HepG2 (cell line): ENCODE results near the gene CFTR. TPM values are rescaled to one million over a fixed set of nuclear protein-coding genes. Genes with fewer than 3 reads are reported as not detected.

Experiments
- ATAC-seq: fragments of 200-7000 bp; cut with Tn5 transposase; 3 replicates; pipeline ENCODE4 v1.9.1; 2020; ENCODE audit warnings: mild to moderate bottlenecking, moderate library complexity
- BruUV-seq: library from RNA; stranded (reverse); fragments of 400-500 nt; replicated peaks from 2 replicates; lab custom pipeline; 2021; lab: Mats Ljungman, UMichigan
- CTCF ChIA-PET: fragments of 300-600 bp; formaldehyde crosslinking; extraction: SDS; loops from one replicate; lab custom pipeline; 2021; ENCODE audit warnings: low total read pairs, inconsistent platforms, low intra/inter-chr PET ratio; lab: Yijun Ruan, JAX
- POLR2A ChIA-PET: fragments of 350-600 bp; sonication (Branson Sonifier 250); formaldehyde crosslinking; loops from one replicate; lab custom pipeline; 2020; ENCODE audit warnings: antibody characterized with exemption, inconsistent platforms; lab: Yijun Ruan, JAX
- DNase-seq: peaks from one replicate; pipeline ENCODE4 v3.0.0-alpha.2; 2015; ENCODE audit warnings: low spot score
- FAIRE-seq: peaks from 3 replicates; lab custom pipeline; 2011; peaks lifted over from hg19 to GRCh38; lab: Jason Lieb, UNC
- H2AFZ ChIP-seq: one replicate; pipeline ENCODE4 v1.6.1; 2011; ENCODE audit warnings: low read length, inconsistent platforms
- H3K27ac ChIP-seq: fragments of 300-600 bp; 3 replicates; pipeline ENCODE4 v1.8.0; 2011; ENCODE audit warnings: mixed run types, mild to moderate bottlenecking, mixed read lengths, low read length, inconsistent platforms; ENCODE audit not compliant: insufficient read depth; ENCODE audit errors: extremely low read length
- H3K27me3 ChIP-seq, 2 experiments: fragments of 200-600 bp in 1 of 2; 2 replicates in 1 of 2; 3 replicates in 1 of 2; pipeline versions ENCODE4 v1.6.0 to v1.8.0; 2011; ENCODE audit warnings: low read length in 2 of 2, mild to moderate bottlenecking in 2 of 2, moderate library complexity in 2 of 2, inconsistent platforms in 1 of 2; ENCODE audit not compliant: insufficient read depth in 2 of 2, control insufficient read depth in 1 of 2
- H3K36me3 ChIP-seq, 2 experiments: fragments of 200-600 bp in 1 of 2; replicated peaks in 1 of 2; 2 replicates in 1 of 2; 3 replicates in 1 of 2; pipeline versions ENCODE4 v1.5.1 to v1.8.0; 2011; ENCODE audit warnings: low read length in 2 of 2, inconsistent platforms in 1 of 2; ENCODE audit not compliant: insufficient read depth in 2 of 2, control insufficient read depth in 1 of 2
- H3K4me1 ChIP-seq: 2 replicates; pipeline ENCODE4 v1.5.1; 2012; ENCODE audit warnings: low read length, inconsistent platforms; ENCODE audit not compliant: insufficient read depth
- H3K4me2 ChIP-seq: 2 replicates; pipeline ENCODE4 v1.6.0; 2011; ENCODE audit warnings: low read depth, low read length, inconsistent platforms
- H3K4me3 ChIP-seq, 3 experiments: fragments of 200-600 bp in 1 of 3; sonication (generic), shearing (Covaris generic) in 1 of 3; replicated peaks in 1 of 3; 2 replicates each; pipeline ENCODE4 v1.5.1; 2011 to 2016; ENCODE audit warnings: low read length in 3 of 3, inconsistent platforms in 2 of 3, low read depth in 2 of 3, mild to moderate bottlenecking in 2 of 3, control low read depth in 1 of 3, mixed read lengths in 1 of 3; ENCODE audit not compliant: insufficient read depth in 1 of 3
- H3K79me2 ChIP-seq: one replicate; pipeline ENCODE4 v1.6.1; 2011; ENCODE audit warnings: low read length, inconsistent platforms; ENCODE audit not compliant: insufficient read depth
- H3K9ac ChIP-seq: 2 replicates; pipeline ENCODE4 v1.6.0; 2011; ENCODE audit warnings: mild to moderate bottlenecking, low read depth, low read length, inconsistent platforms; ENCODE audit not compliant: insufficient read depth
- H3K9me3 ChIP-seq: 2 replicates; pipeline ENCODE4 v1.5.1; 2012; ENCODE audit warnings: mild to moderate bottlenecking, low read length
- H4K20me1 ChIP-seq: 2 replicates; pipeline ENCODE4 v1.6.0; 2011; ENCODE audit warnings: inconsistent platforms, mild to moderate bottlenecking, low read length, moderate library complexity; ENCODE audit not compliant: insufficient read depth
- CBX1 ChIP-seq: IDR thresholded peaks from one replicate; pipeline ENCODE4 v1.6.1; 2016; ENCODE audit warnings: antibody characterized with exemption, low read depth
- CHD4 ChIP-seq: fragments of 200-600 bp; sonication (generic); IDR thresholded peaks from 2 replicates; pipeline ENCODE4 v1.7.0; 2017; ENCODE audit warnings: mild to moderate bottlenecking, low read length, borderline replicate concordance
- CREB1 ChIP-seq, 2 experiments: fragments of 450-650 bp in 1 of 2; IDR thresholded peaks; 2 replicates each; pipeline ENCODE4 v1.6.1; 2016 to 2017; ENCODE audit warnings: control low read depth in 1 of 2, mild to moderate bottlenecking in 1 of 2, missing compliant biosample characterization in 1 of 2, missing genetic modification characterization in 1 of 2
- HNF4A ChIP-seq: sonication (generic); formaldehyde crosslinking; IDR thresholded peaks from 2 replicates; pipeline ENCODE4 v1.4.0; 2020; ENCODE audit warnings: missing genetic modification reagents
- HNF4G ChIP-seq, 2 experiments: sonication (generic) in 1 of 2; formaldehyde crosslinking in 1 of 2; IDR thresholded peaks; 2 replicates each; pipeline versions ENCODE4 v1.4.0 to v1.6.1; 2011 to 2020; ENCODE audit warnings: borderline replicate concordance in 2 of 2, low read depth in 2 of 2, mild to moderate bottlenecking in 2 of 2, low read length in 1 of 2, missing genetic modification reagents in 1 of 2, moderate library complexity in 1 of 2
- IKZF5 ChIP-seq: IDR thresholded peaks from 2 replicates; pipeline ENCODE4 v1.6.1; 2018; ENCODE audit warnings: missing genetic modification reagents, mild to moderate bottlenecking, missing compliant biosample characterization
- ONECUT2 ChIP-seq: sonication (generic); formaldehyde crosslinking; IDR thresholded peaks from 2 replicates; pipeline ENCODE4 v1.4.0; 2020; ENCODE audit warnings: missing genetic modification reagents
- XBP1 ChIP-seq: sonication (generic); formaldehyde crosslinking; IDR thresholded peaks from 2 replicates; pipeline ENCODE4 v1.5.0; 2020; ENCODE audit warnings: missing genetic modification reagents
- ZBTB21 ChIP-seq: sonication (generic); formaldehyde crosslinking; IDR thresholded peaks from 2 replicates; pipeline ENCODE4 v1.4.0; 2020; ENCODE audit warnings: missing genetic modification reagents
- ZFP36L2 ChIP-seq: sonication (generic); formaldehyde crosslinking; IDR thresholded peaks from 2 replicates; pipeline ENCODE4 v1.4.0; 2020; ENCODE audit warnings: missing genetic modification reagents
- ZNF260 ChIP-seq: sonication (generic); formaldehyde crosslinking; IDR thresholded peaks from 2 replicates; pipeline ENCODE4 v1.4.0; 2020; ENCODE audit warnings: missing genetic modification reagents, low read depth, mild to moderate bottlenecking, borderline replicate concordance
- ZNF367 ChIP-seq: sonication (generic); formaldehyde crosslinking; IDR thresholded peaks from 2 replicates; pipeline ENCODE4 v1.4.0; 2020; ENCODE audit warnings: missing genetic modification reagents, borderline replicate concordance
- WGBS: methylation state at CpG from one replicate; pipeline ENCODE4 v1.1.6; 2017; ENCODE audit warnings: low lambda C conversion rate; 5-methylcytosine and 5-hydroxymethylcytosine counted together
- in situ Hi-C: cut with HindIII; loops from 2 replicates; pipeline ENCODE4 v1.10.0; 2017; ENCODE audit warnings: low pct_unique_long_range_greater_than_20kb; ENCODE audit not compliant: extremely low pct_ligation_motif_present
- intact Hi-C: fragments of 100-400 bp; cut with micrococcal nuclease; formaldehyde crosslinking; loops from one replicate; pipeline ENCODE4 v1.10.0; 2022; ENCODE audit not compliant: unreplicated experiment
- polyA plus RNA-seq, 8 experiments: library from polyadenylated mRNA; depleted of rRNA in 3 of 8; stranded (reverse) in 7 of 8; unstranded in 1 of 8; fragments of >200 nt; fragmentation: Illumina TruSeq in 4 of 8; extraction: Trizol in 4 of 8; gene quantifications; 2 replicates each; pipeline versions ENCODE4 v1.2.1 to v1.2.3, GENCODE V29; 2011 to 2016; ENCODE audit warnings: low read depth in 4 of 8, missing spikeins in 1 of 8, mixed read lengths in 1 of 8; ENCODE audit not compliant: insufficient read depth in 1 of 8
- total RNA-seq, 5 experiments: library from RNA; depleted of rRNA; stranded (reverse); fragments of >200 nt; fragmentation: Illumina TruSeq; extraction: Trizol; gene quantifications; 2 replicates each; pipeline ENCODE4 v1.2.3, GENCODE V29; 2016; ENCODE audit warnings: low read depth in 1 of 5
- TF ChIP-seq, protein P1 (sequence below), 2 experiments: sonication (generic) in 1 of 2; formaldehyde crosslinking in 1 of 2; IDR thresholded peaks; 2 replicates each; pipeline versions ENCODE4 v1.4.0 to v1.6.1; 2016 to 2020; ENCODE audit warnings: borderline replicate concordance in 1 of 2, low read depth in 1 of 2, mild to moderate bottlenecking in 1 of 2, missing genetic modification reagents in 1 of 2
- TF ChIP-seq, protein P2 (sequence below): sonication (generic); formaldehyde crosslinking; IDR thresholded peaks from 2 replicates; pipeline ENCODE4 v1.8.1; 2022; ENCODE audit warnings: mild to moderate bottlenecking, missing genetic modification reagents
- TF ChIP-seq, protein P3 (sequence below), 2 experiments: sonication (generic) in 1 of 2; formaldehyde crosslinking in 1 of 2; IDR thresholded peaks; 2 replicates each; pipeline versions ENCODE4 v1.4.0 to v1.6.1; 2018 to 2020; ENCODE audit warnings: missing genetic modification reagents in 2 of 2, borderline replicate concordance in 1 of 2, low read depth in 1 of 2, mild to moderate bottlenecking in 1 of 2, missing biosample characterization in 1 of 2

Gene CFTR
- total and polyA plus RNA-seq, 2 of the 13 experiments (the other 11 are each of a cell fraction or from before 2014, with no cell fraction given) = not detected

DNA sequence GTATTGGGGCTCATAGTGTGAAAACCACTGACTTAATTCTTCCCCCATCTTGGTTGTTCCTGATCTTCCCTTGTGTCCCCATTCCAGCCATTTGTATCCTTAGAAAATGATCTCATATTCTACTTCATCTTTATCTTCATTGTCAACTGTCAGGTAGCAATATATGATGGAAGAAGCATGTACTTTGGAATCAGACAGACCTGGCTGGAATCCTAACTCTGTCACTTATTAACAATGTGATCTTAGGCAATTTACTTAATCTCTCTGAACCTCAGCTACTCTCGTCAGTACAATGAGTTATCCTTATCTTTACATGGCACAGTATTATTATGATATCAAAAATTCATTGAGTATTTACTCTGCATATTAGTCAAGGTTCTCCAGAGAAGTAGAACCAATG, 10.1 kb downstream of the CFTR start:
- BruUV-seq = no TSS peak
- Histone ChIP-seq H3K4me2 (0 out of 2 replicates have a peak overlapping the region, but pooled peaks have one; percentile 23), H3K79me2 (no peaks in the 10 kb centered on the region), H3K9ac (no peak overlapping the region), H3K4me3 (no peak overlapping the region), H3K9me3 (no peaks in the 10 kb centered on the region), H2AFZ (no peak overlapping the region), H3K27ac (no peak overlapping the region), H4K20me1 (no peaks in the 10 kb centered on the region), H3K27me3 (no peaks in the 10 kb centered on the region), H3K4me1 (peaks cover 13% of the 10 kb centered on the region), H3K36me3 (no peaks in the 10 kb centered on the region)
- in situ Hi-C loops = no loop called here
- FAIRE-seq (no peak), ATAC-seq (peak; percentile 95), DNase-seq (peak; percentile 52)
- CTCF ChIA-PET = no interaction called here
- POLR2A ChIA-PET = no interaction called here
- WGBS = 0% methylated on average over 1 of the region's 1 CpG
- intact Hi-C loops = loop anchor here (10.0 kb wide), 1 partner anchor 165 kb away; no protein-coding TSS in a partner anchor
- TF ChIP-seq, protein P1, sequence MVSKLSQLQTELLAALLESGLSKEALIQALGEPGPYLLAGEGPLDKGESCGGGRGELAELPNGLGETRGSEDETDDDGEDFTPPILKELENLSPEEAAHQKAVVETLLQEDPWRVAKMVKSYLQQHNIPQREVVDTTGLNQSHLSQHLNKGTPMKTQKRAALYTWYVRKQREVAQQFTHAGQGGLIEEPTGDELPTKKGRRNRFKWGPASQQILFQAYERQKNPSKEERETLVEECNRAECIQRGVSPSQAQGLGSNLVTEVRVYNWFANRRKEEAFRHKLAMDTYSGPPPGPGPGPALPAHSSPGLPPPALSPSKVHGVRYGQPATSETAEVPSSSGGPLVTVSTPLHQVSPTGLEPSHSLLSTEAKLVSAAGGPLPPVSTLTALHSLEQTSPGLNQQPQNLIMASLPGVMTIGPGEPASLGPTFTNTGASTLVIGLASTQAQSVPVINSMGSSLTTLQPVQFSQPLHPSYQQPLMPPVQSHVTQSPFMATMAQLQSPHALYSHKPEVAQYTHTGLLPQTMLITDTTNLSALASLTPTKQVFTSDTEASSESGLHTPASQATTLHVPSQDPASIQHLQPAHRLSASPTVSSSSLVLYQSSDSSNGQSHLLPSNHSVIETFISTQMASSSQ (IDR thresholded peaks at IDR 0.05; ENCODE audit: low read depth) = 0 out of 2 replicates have a peak, but pooled peaks have one; percentile 42
- TF ChIP-seq, protein P1 (CRISPR knock-in tag; IDR thresholded peaks at IDR 0.05; ENCODE audit: borderline replicate concordance) = peak; percentile 16; the same call in 1 of the 2 replicates
- no peak for TF ChIP-seq HNF4G (IDR thresholded peaks at IDR 0.05; ENCODE audit: borderline replicate concordance, low read depth, low read length)
- no peak for TF ChIP-seq HNF4G (CRISPR knock-in tag; IDR thresholded peaks at IDR 0.05; ENCODE audit: borderline replicate concordance, low read depth)
- no peak for TF ChIP-seq CBX1
- no peak for TF ChIP-seq ONECUT2 (CRISPR knock-in tag)
- no peak for TF ChIP-seq XBP1 (CRISPR knock-in tag)
- TF ChIP-seq CHD4 = no peak
- TF ChIP-seq, protein P2, sequence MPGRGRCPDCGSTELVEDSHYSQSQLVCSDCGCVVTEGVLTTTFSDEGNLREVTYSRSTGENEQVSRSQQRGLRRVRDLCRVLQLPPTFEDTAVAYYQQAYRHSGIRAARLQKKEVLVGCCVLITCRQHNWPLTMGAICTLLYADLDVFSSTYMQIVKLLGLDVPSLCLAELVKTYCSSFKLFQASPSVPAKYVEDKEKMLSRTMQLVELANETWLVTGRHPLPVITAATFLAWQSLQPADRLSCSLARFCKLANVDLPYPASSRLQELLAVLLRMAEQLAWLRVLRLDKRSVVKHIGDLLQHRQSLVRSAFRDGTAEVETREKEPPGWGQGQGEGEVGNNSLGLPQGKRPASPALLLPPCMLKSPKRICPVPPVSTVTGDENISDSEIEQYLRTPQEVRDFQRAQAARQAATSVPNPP (CRISPR knock-in tag) = no peak
- TF ChIP-seq HNF4A (CRISPR knock-in tag) = peak; percentile 56
- no peak for TF ChIP-seq IKZF5 (CRISPR knock-in tag)
- TF ChIP-seq ZFP36L2 (CRISPR knock-in tag) = no peak
- TF ChIP-seq ZNF260 = no peak
- TF ChIP-seq, protein P3, sequence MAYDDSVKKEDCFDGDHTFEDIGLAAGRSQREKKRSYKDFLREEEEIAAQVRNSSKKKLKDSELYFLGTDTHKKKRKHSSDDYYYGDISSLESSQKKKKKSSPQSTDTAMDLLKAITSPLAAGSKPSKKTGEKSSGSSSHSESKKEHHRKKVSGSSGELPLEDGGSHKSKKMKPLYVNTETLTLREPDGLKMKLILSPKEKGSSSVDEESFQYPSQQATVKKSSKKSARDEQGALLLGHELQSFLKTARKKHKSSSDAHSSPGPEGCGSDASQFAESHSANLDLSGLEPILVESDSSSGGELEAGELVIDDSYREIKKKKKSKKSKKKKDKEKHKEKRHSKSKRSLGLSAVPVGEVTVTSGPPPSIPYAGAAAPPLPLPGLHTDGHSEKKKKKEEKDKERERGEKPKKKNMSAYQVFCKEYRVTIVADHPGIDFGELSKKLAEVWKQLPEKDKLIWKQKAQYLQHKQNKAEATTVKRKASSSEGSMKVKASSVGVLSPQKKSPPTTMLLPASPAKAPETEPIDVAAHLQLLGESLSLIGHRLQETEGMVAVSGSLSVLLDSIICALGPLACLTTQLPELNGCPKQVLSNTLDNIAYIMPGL (CRISPR knock-in tag; IDR thresholded peaks at IDR 0.05; ENCODE audit: borderline replicate concordance in 1 of 2, low read depth in 1 of 2) = no peak
- TF ChIP-seq ZNF367 (CRISPR knock-in tag) = no peak
- TF ChIP-seq ZBTB21 (CRISPR knock-in tag) = peak; percentile 82; the same call in 1 of the 2 replicates
- no peak for TF ChIP-seq CREB1 (IDR thresholded peaks at IDR 0.05)
- TF ChIP-seq CREB1 (CRISPR knock-in tag; IDR thresholded peaks at IDR 0.05) = no peak
